CD4-positive, alpha-beta memory T cell (primary cell): ENCODE data around the gene CD81. TPM values are rescaled to one million over a fixed set of nuclear protein-coding genes. Genes with fewer than 3 reads are reported as not detected.

Experiments
- CTCF ChIA-PET: fragments of 350-600 bp; sonication (Branson Sonifier 250); formaldehyde crosslinking; loops from one replicate; lab custom pipeline; 2021; ENCODE audit warnings: inconsistent platforms; ENCODE audit not compliant: partially characterized antibody; lab: Charles Lee
- POLR2A ChIA-PET: fragments of 350-600 bp; sonication (Branson Sonifier 250); formaldehyde crosslinking; loops from one replicate; lab custom pipeline; 2021; ENCODE audit not compliant: partially characterized antibody; lab: Charles Lee
- DNase-seq, 5 donors: peaks; one replicate each; pipeline versions ENCODE4 v3.0.0 to v3.0.0-alpha.2; 2020 to 2022; ENCODE audit warnings: mixed read lengths in 1 of 5
- H3K27ac ChIP-seq: one replicate; pipeline ENCODE4 v1.7.0; 2013; ENCODE audit warnings: low read depth, low read length
- H3K27me3 ChIP-seq: 2 replicates; pipeline ENCODE4 v1.7.0; 2013; ENCODE audit warnings: mild to moderate bottlenecking, low read length, moderate library complexity; ENCODE audit not compliant: insufficient read depth
- H3K36me3 ChIP-seq: 2 replicates; pipeline ENCODE4 v1.7.0; 2013; ENCODE audit warnings: mild to moderate bottlenecking, low read length, moderate library complexity; ENCODE audit not compliant: insufficient read depth
- H3K4me1 ChIP-seq: 2 replicates; pipeline ENCODE4 v1.7.0; 2013; ENCODE audit warnings: mild to moderate bottlenecking, low read length, moderate library complexity; ENCODE audit not compliant: insufficient read depth
- H3K4me3 ChIP-seq, 2 donors: one replicate each; pipeline ENCODE4 v1.7.0; 2013; ENCODE audit warnings: low read length in 2 of 2, mild to moderate bottlenecking in 1 of 2
- H3K9me3 ChIP-seq, 2 donors: one replicate each; pipeline ENCODE4 v1.7.0; 2013; ENCODE audit warnings: low read length in 2 of 2, control low read depth in 1 of 2; ENCODE audit not compliant: control insufficient read depth in 1 of 2
- H3K27ac Mint-ChIP-seq, 7 donors: one replicate each; pipeline ENCODE4 v1.8.0; 2020 to 2021; ENCODE audit warnings: mixed read lengths in 7 of 7, mild to moderate bottlenecking in 6 of 7, inconsistent platforms in 3 of 7, moderate library complexity in 3 of 7
- H3K27me3 Mint-ChIP-seq, 2 donors: one replicate each; pipeline ENCODE4 v1.8.0; 2020 to 2021; ENCODE audit warnings: mixed read lengths in 2 of 2
- H3K36me3 Mint-ChIP-seq, 2 donors: one replicate each; pipeline ENCODE4 v1.8.0; 2020 to 2021; ENCODE audit warnings: mixed read lengths in 2 of 2, inconsistent platforms in 1 of 2, mild to moderate bottlenecking in 1 of 2
- H3K4me1 Mint-ChIP-seq, 4 donors: one replicate each; pipeline ENCODE4 v1.8.0; 2020 to 2021; ENCODE audit warnings: mixed read lengths in 4 of 4, mild to moderate bottlenecking in 1 of 4
- H3K4me3 Mint-ChIP-seq, 8 donors: one replicate each; pipeline ENCODE4 v1.8.0; 2020 to 2021; ENCODE audit warnings: mixed read lengths in 8 of 8, mild to moderate bottlenecking in 7 of 8, moderate library complexity in 6 of 8, inconsistent platforms in 3 of 8
- H3K9me3 Mint-ChIP-seq, 8 donors: one replicate each; pipeline ENCODE4 v1.8.0; 2020 to 2021; ENCODE audit warnings: mixed read lengths in 8 of 8, mild to moderate bottlenecking in 5 of 8, inconsistent platforms in 3 of 8, moderate library complexity in 1 of 8
- intact Hi-C: fragments of 100-400 bp; cut with micrococcal nuclease; formaldehyde crosslinking; loops from one replicate; pipeline ENCODE4 v1.15.1; 2023
- polyA plus RNA-seq, 2 donors: library from polyadenylated mRNA; unstranded; fragments of 300-500 nt; fragmentation: Illumina TruSeq; gene quantifications; one replicate each; pipeline ENCODE4 v1.2.3, GENCODE V29; 2021
- total RNA-seq, 2 experiments: library from RNA; stranded (reverse); gene quantifications; one replicate each; pipeline ENCODE4 v1.2.3, GENCODE V29; 2021

CD81 gene
- total and polyA plus RNA-seq, 4 experiments from 2014 or later = 15.2 to 118 (median 83.4) TPM

- Mint-ChIP-seq H3K4me3 (no peak overlapping the region), H3K4me1 (peaks cover 6 to 16% (median 7%) of the 10 kb centered on the region in 4 donors), H3K27ac (peak overlapping the region in 2 of 7 donors; percentile 23 to 24), H3K36me3 (peaks cover 11 to 21% of the 10 kb centered on the region in 2 donors), H3K27me3 (no peaks in the 10 kb centered on the region), H3K9me3 (no peaks in the 10 kb centered on the region)
- H3K4me1 ChIP-seq = peaks cover 13% of the 10 kb centered on the region
- ChIA-PET CTCF (no interaction called here), POLR2A (no interaction called here)
- no peak overlapping the region for H3K27ac ChIP-seq
- H3K27me3 ChIP-seq = no peaks in the 10 kb centered on the region
- intact Hi-C loops = no loop called here
- no peaks in the 10 kb centered on the region for H3K9me3 ChIP-seq
- H3K4me3 ChIP-seq = no peak overlapping the region
- DNase-seq = no peak
- H3K36me3 ChIP-seq = peaks cover 5% of the 10 kb centered on the region
Measured at GRCh38 chr11:2394818-2395105, 17.7 kb downstream of the CD81 start.

DNA sequence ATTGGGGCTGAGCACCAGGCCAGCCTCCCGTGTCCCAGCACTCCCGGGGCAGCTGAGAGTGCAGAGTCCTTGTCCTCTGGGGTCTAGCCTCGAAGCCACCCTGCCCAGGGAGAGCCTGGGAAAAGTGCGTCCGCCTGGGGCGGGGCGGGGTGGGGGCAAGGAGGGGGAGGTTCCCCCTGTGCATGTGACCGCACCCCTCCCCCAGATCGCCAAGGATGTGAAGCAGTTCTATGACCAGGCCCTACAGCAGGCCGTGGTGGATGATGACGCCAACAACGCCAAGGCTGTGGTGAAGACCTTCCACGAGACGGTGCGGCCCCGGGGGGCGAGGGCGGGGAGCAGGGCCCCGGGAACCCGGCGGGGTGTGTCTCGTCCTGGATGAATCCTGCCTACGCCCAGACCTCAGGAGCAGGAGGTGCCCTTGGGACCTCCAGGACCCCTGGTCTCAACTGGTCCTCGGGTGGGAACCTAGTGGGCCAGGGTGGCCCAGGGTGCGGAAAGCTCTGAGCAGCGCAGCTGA lies 18.2 kb downstream of the CD81 start:
- no peaks in the 10 kb centered on the region for H3K9me3 ChIP-seq
- H3K27me3 ChIP-seq = no peaks in the 10 kb centered on the region
- ChIA-PET POLR2A (no interaction called here), CTCF (no interaction called here)
- Mint-ChIP-seq H3K9me3 (peaks cover 0 to 2% (median 0%) of the 10 kb centered on the region in 8 donors), H3K27me3 (peaks cover 0 to 1% of the 10 kb centered on the region in 2 donors), H3K4me3 (no peak overlapping the region), H3K27ac (no peak overlapping the region), H3K4me1 (peaks cover 5 to 11% (median 6%) of the 10 kb centered on the region in 4 donors), H3K36me3 (peaks cover 9 to 20% of the 10 kb centered on the region in 2 donors)
- DNase-seq = no peak
- intact Hi-C loops = no loop called here
- peaks cover 9% of the 10 kb centered on the region for H3K4me1 ChIP-seq
- H3K27ac ChIP-seq = no peak overlapping the region
- H3K36me3 ChIP-seq = peaks cover 5% of the 10 kb centered on the region
- no peak overlapping the region for H3K4me3 ChIP-seq

DNA sequence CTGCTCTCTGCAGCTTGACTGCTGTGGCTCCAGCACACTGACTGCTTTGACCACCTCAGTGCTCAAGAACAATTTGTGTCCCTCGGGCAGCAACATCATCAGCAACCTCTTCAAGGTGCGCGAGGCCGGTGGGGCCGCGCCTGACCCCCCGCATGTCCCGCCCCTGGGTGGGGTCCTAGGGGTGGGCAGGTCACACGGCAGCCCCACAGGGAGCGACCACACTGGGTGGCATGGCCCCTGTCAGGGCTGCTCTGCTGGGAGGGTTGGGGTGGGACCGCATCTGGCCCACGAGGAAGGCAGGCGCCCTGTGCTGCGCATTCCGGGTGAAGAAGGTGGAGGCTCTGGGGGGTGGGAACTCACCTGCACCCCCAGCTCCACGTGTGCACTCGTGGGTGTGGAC lies 18.7 kb downstream of the CD81 start:
- CTCF ChIA-PET = no interaction called here
- Mint-ChIP-seq H3K9me3 (peaks cover 0 to 4% (median 0%) of the 10 kb centered on the region in 8 donors), H3K36me3 (peaks cover 6 to 21% of the 10 kb centered on the region in 2 donors), H3K4me1 (peaks cover 3 to 13% (median 7%) of the 10 kb centered on the region in 4 donors), H3K27me3 (peaks cover 0 to 3% of the 10 kb centered on the region in 2 donors), H3K27ac (peak overlapping the region in 1 of 7 donors; percentile 27), H3K4me3 (no peak overlapping the region)
- no peaks in the 10 kb centered on the region for H3K27me3 ChIP-seq
- intact Hi-C loops = no loop called here
- POLR2A ChIA-PET = interaction anchor here (3.2 kb wide), 1 partner anchor 9 kb away, joined by 7 read pairs; no protein-coding TSS in a partner anchor
- peaks cover 9% of the 10 kb centered on the region for H3K4me1 ChIP-seq
- H3K4me3 ChIP-seq = no peak overlapping the region
- H3K27ac ChIP-seq = no peak overlapping the region
- H3K9me3 ChIP-seq = no peaks in the 10 kb centered on the region
- H3K36me3 ChIP-seq = peaks cover 5% of the 10 kb centered on the region
- DNase-seq = no peak

- CTCF ChIA-PET = no interaction called here
- Mint-ChIP-seq H3K9me3 (peaks cover 0 to 4% (median 0%) of the 10 kb centered on the region in 8 donors), H3K27ac (peak overlapping the region in 1 of 7 donors; percentile 27), H3K4me1 (peaks cover 5 to 19% (median 10%) of the 10 kb centered on the region in 4 donors), H3K4me3 (no peak overlapping the region), H3K36me3 (peaks cover 6 to 23% of the 10 kb centered on the region in 2 donors), H3K27me3 (peaks cover 0 to 3% of the 10 kb centered on the region in 2 donors)
- Histone ChIP-seq H3K36me3 (peaks cover 5% of the 10 kb centered on the region), H3K27me3 (no peaks in the 10 kb centered on the region), H3K4me1 (peaks cover 14% of the 10 kb centered on the region), H3K27ac (no peak overlapping the region), H3K9me3 (no peaks in the 10 kb centered on the region), H3K4me3 (no peak overlapping the region)
- intact Hi-C loops = no loop called here
- POLR2A ChIA-PET = interaction anchor here (3.2 kb wide), 1 partner anchor 9 kb away, joined by 7 read pairs; no protein-coding TSS in a partner anchor
- no peak for DNase-seq
Measured at GRCh38 chr11:2396471-2396870, 19.4 kb downstream of the CD81 start.

- Histone ChIP-seq H3K4me3 (no peak overlapping the region), H3K36me3 (peaks cover 6% of the 10 kb centered on the region), H3K27ac (no peak overlapping the region), H3K4me1 (peaks cover 20% of the 10 kb centered on the region), H3K9me3 (no peaks in the 10 kb centered on the region), H3K27me3 (no peaks in the 10 kb centered on the region)
- Mint-ChIP-seq H3K27ac (peak overlapping the region in 4 of 7 donors; percentile 6 to 100 (median 56)), H3K9me3 (peaks cover 0 to 4% (median 0%) of the 10 kb centered on the region in 8 donors), H3K4me3 (no peak overlapping the region), H3K4me1 (peaks cover 5 to 24% (median 12%) of the 10 kb centered on the region in 4 donors), H3K36me3 (peaks cover 6 to 24% of the 10 kb centered on the region in 2 donors), H3K27me3 (peaks cover 0 to 3% of the 10 kb centered on the region in 2 donors)
- ChIA-PET CTCF (no interaction called here), POLR2A (interaction anchor here (3.2 kb wide), 1 partner anchor 10 kb away, joined by 7 read pairs; no protein-coding TSS in a partner anchor)
- no peak for DNase-seq
- intact Hi-C loops = no loop called here
Measured at GRCh38 chr11:2397005-2397404, 19.9 kb downstream of the CD81 start.

DNA sequence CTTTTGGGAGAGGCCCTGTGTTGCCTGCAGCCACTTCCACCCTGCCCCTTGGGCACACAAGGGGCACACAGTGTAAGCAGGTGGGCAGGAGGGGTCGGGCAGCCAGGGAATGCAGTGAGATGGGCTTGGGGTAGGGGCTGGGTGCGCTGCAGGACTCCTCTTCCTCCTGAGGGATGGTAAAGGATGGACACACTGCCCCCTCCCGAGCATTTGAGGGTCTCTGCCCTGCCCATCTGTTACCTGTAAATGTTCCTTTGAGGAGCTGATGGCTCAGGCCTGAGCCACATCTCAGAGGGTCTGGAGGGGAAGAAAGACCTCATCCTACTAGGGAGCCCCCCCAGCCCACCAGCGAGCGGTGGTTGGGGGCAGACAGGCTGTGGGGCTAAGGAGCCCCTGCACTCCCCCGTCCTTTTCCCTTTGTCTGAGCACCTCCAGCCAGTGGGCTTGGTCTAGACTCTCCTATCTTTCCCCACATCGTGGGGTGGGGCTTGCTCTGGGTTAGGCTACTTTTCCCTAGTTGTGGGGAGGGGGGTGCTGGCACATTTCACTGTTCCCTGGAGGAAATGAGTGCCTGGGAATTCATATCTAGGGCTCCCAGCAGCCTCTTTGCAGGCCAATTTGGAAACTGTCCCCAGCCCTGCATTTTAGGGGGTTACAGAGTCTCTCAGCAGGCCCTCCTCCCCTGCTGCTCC lies 21.7 kb downstream of the CD81 start:
- peaks cover 18% of the 10 kb centered on the region for H3K36me3 ChIP-seq
- no peaks in the 10 kb centered on the region for H3K27me3 ChIP-seq
- ChIA-PET POLR2A (interaction anchor here (1.9 to 4.5 kb wide), 5 partner anchors 10 to 98 kb away, joined by 5 to 73 read pairs (median 23); partner anchors contain the start of genes C11orf21, CD81 and TSPAN32), CTCF (interaction anchor here (1.5 to 2.7 kb wide), 3 partner anchors 11 to 93 kb away, joined by 7 to 30 read pairs (median 17); partner anchors contain the start of gene CD81)
- Mint-ChIP-seq H3K4me3 (peak overlapping the region; percentile 75 to 97 (median 94)), H3K27ac (peak overlapping the region; percentile 91 to 100 (median 95)), H3K9me3 (peaks cover 0 to 4% (median 0%) of the 10 kb centered on the region in 8 donors), H3K36me3 (peaks cover 6 to 30% of the 10 kb centered on the region in 2 donors), H3K27me3 (peaks cover 0 to 3% of the 10 kb centered on the region in 2 donors), H3K4me1 (peaks cover 6 to 31% (median 17%) of the 10 kb centered on the region in 4 donors)
- H3K9me3 ChIP-seq = no peaks in the 10 kb centered on the region
- intact Hi-C loops = no loop called here
- no peak overlapping the region for H3K4me3 ChIP-seq
- H3K27ac ChIP-seq = peak overlapping the region; percentile 98
- peaks cover 24% of the 10 kb centered on the region for H3K4me1 ChIP-seq
- DNase-seq = no peak
